SK-N-SH treated with all-trans-retinoic acid at 6 μM for 48 hours (cell line): ENCODE measurements around the gene CAPN12.
A peak's percentile ranks its signal among the peaks of the same experiment; 100 is the strongest.

Experiments
- ATAC-seq: fragments of 200-7000 bp; cut with Tn5 transposase; 3 replicates; pipeline ENCODE4 v1.9.1; 2020; ENCODE audit warnings: mild to moderate bottlenecking, moderate library complexity
- CSRNP3 ChIP-seq: fragments of 250-450 bp; sonication (Bioruptor Pico); IDR thresholded peaks from 2 replicates; pipeline ENCODE4 v1.5.1; 2021; ENCODE audit warnings: mild to moderate bottlenecking, moderate library complexity
- ESRRG ChIP-seq: fragments of 250-450 bp; sonication (Bioruptor Pico); IDR thresholded peaks from 2 replicates; pipeline ENCODE4 v1.6.1; 2021; ENCODE audit warnings: mild to moderate bottlenecking
- GLIS3 ChIP-seq: fragments of 250-450 bp; sonication (Bioruptor Pico); IDR thresholded peaks from 2 replicates; pipeline ENCODE4 v1.5.0; 2020; ENCODE audit warnings: mild to moderate bottlenecking, moderate library complexity
- ISL1 ChIP-seq: fragments of 250-450 bp; sonication (Bioruptor Pico); IDR thresholded peaks from 2 replicates; pipeline ENCODE4 v2.1.2; 2022; ENCODE audit warnings: mild to moderate bottlenecking, moderate library complexity
- OSR1 ChIP-seq: fragments of 250-450 bp; sonication (Bioruptor Pico); IDR thresholded peaks from 2 replicates; pipeline ENCODE4 v1.8.0; 2022; ENCODE audit warnings: moderate library complexity, mild to moderate bottlenecking, inconsistent platforms
- PATZ1 ChIP-seq: fragments of 250-450 bp; sonication (Bioruptor Pico); IDR thresholded peaks from 2 replicates; pipeline ENCODE4 v1.8.0; 2020; ENCODE audit warnings: mild to moderate bottlenecking, moderate library complexity, borderline replicate concordance
- POU6F1 ChIP-seq: fragments of 250-450 bp; sonication (Bioruptor Pico); IDR thresholded peaks from 2 replicates; pipeline ENCODE4 v1.8.0; 2021; ENCODE audit warnings: low read depth, mild to moderate bottlenecking, moderate library complexity, borderline replicate concordance
- PPARA ChIP-seq: fragments of 250-450 bp; sonication (Bioruptor Pico); IDR thresholded peaks from 2 replicates; pipeline ENCODE4 v1.5.0; 2020; ENCODE audit warnings: mild to moderate bottlenecking, borderline replicate concordance
- RARB ChIP-seq: fragments of 250-450 bp; sonication (Bioruptor Pico); IDR thresholded peaks from 2 replicates; pipeline ENCODE4 v1.8.0; 2021; ENCODE audit warnings: mild to moderate bottlenecking, moderate library complexity
- SNAI2 ChIP-seq: fragments of 250-450 bp; sonication (Bioruptor Pico); IDR thresholded peaks from 2 replicates; pipeline ENCODE4 v1.5.0; 2020; ENCODE audit warnings: mild to moderate bottlenecking, moderate library complexity
- TCF4 ChIP-seq: fragments of 250-450 bp; sonication (Bioruptor Pico); IDR thresholded peaks from 2 replicates; pipeline ENCODE4 v1.8.0; 2021; ENCODE audit warnings: mild to moderate bottlenecking, moderate library complexity, borderline replicate concordance
- TOX ChIP-seq: fragments of 250-450 bp; sonication (Bioruptor Pico); IDR thresholded peaks from 2 replicates; pipeline ENCODE4 v1.8.0; 2021; ENCODE audit warnings: mild to moderate bottlenecking, moderate library complexity, borderline replicate concordance
- ZC3H10 ChIP-seq: fragments of 250-450 bp; sonication (Bioruptor Pico); IDR thresholded peaks from 2 replicates; pipeline ENCODE4 v1.5.1; 2021; ENCODE audit warnings: mild to moderate bottlenecking, moderate library complexity
- ZFP3 ChIP-seq: fragments of 250-450 bp; sonication (Bioruptor Pico); IDR thresholded peaks from 2 replicates; pipeline ENCODE4 v1.5.0; 2020; ENCODE audit warnings: mild to moderate bottlenecking, moderate library complexity
- ZFP30 ChIP-seq: fragments of 450-650 bp; formaldehyde crosslinking; IDR thresholded peaks from 2 replicates; pipeline ENCODE4 v1.5.0; 2022; ENCODE audit warnings: mild to moderate bottlenecking, moderate library complexity
- ZNF70 ChIP-seq: fragments of 450-650 bp; formaldehyde crosslinking; IDR thresholded peaks from 2 replicates; pipeline ENCODE4 v1.5.0; 2020; ENCODE audit warnings: mild to moderate bottlenecking, moderate library complexity
- TF ChIP-seq, protein P1 (sequence below): fragments of 250-450 bp; sonication (Bioruptor Pico); IDR thresholded peaks from 2 replicates; pipeline ENCODE4 v1.5.0; 2020; ENCODE audit warnings: mild to moderate bottlenecking, moderate library complexity
- TF ChIP-seq, protein P2 (sequence below): fragments of 250-450 bp; sonication (Bioruptor Pico); IDR thresholded peaks from 2 replicates; pipeline ENCODE4 v1.5.1; 2020; ENCODE audit warnings: low read depth, mild to moderate bottlenecking, moderate library complexity

Gene CAPN12

DNA sequence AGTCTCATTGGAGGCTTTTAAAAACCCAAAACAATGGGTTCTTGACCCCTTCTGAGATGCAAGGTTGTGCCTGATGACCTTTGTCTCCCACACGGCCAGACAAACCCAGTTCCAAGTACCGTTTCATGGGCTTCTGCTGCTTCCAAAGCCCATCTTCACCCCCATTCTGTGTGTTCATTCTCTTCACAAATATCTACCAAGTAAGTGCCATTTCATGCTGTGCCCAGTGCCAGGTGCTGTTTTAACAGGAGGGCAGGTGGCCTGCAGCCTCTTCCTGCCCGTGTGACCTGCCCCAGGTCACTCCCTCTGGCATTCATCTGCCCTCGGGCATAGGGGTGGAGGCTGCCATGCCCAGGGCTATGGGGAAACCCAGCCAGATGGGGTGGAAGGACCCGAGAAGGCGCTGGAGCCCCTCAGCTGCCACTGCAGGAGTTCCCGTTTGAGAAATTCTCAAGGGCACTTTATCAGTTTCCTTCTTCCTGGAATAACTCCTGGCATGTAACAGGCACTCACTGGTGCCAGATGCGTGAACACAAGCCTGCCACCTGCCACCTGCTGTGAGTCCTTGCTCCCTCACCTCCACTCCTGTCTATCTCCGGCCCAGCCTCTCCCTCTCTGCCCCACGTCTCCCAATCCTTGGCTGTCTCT, 12.5 kb downstream of the CAPN12 start:
- ATAC-seq = no peak
- TF ChIP-seq TCF4 (CRISPR knock-in tag) = no peak
- no peak for TF ChIP-seq GLIS3
- TF ChIP-seq ZC3H10 (CRISPR knock-in tag) = no peak
- no peak for TF ChIP-seq PPARA (CRISPR knock-in tag)
- TF ChIP-seq, protein P1, sequence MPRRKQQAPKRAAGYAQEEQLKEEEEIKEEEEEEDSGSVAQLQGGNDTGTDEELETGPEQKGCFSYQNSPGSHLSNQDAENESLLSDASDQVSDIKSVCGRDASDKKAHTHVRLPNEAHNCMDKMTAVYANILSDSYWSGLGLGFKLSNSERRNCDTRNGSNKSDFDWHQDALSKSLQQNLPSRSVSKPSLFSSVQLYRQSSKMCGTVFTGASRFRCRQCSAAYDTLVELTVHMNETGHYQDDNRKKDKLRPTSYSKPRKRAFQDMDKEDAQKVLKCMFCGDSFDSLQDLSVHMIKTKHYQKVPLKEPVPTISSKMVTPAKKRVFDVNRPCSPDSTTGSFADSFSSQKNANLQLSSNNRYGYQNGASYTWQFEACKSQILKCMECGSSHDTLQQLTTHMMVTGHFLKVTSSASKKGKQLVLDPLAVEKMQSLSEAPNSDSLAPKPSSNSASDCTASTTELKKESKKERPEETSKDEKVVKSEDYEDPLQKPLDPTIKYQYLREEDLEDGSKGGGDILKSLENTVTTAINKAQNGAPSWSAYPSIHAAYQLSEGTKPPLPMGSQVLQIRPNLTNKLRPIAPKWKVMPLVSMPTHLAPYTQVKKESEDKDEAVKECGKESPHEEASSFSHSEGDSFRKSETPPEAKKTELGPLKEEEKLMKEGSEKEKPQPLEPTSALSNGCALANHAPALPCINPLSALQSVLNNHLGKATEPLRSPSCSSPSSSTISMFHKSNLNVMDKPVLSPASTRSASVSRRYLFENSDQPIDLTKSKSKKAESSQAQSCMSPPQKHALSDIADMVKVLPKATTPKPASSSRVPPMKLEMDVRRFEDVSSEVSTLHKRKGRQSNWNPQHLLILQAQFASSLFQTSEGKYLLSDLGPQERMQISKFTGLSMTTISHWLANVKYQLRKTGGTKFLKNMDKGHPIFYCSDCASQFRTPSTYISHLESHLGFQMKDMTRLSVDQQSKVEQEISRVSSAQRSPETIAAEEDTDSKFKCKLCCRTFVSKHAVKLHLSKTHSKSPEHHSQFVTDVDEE (CRISPR knock-in tag) = no peak
- no peak for TF ChIP-seq RARB (CRISPR knock-in tag)

DNA sequence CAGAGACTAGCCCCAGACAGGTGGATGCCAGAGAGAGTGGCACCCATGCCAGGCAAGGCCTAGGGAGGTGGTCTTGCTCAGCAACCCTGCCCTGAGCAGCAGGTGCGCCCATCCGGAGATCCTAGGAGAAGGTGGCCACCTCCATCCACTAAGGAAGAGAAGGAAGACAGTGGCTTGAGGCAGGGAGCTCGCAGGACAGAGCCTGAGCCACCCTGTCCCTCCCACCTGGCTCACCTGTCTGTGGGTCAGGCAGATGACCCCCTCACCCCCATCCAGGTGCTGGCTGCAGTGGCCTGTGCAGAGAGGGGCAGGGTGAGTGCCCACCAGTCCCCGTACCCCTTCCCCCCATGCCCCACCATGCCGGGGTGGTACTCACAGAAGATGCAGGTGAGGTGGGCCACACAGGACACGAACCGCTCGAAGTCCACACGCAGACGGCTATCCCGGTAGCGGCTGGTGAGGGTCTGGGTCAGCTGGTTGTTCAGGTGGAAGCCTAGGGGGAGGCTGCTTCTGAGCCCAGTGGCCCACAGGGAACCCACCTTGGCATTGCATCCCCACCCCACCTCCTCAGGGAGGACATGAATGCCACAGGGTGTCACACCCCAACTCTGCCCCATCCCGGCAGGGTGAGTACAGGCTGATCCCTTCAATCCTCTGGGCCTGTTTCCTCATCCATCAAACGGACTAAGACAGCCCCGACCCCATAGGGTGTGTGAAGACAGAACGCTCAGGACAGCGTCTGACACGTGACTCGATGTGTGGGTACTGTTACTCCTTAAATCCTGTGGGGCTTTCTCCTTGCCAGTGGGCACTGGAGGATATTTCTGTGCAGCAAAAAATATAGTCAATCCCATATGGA, 13.3 kb downstream of the CAPN12 start:
- TF ChIP-seq RARB (CRISPR knock-in tag) = no peak
- no peak for TF ChIP-seq PPARA (CRISPR knock-in tag)
- no peak for TF ChIP-seq OSR1 (CRISPR knock-in tag)
- TF ChIP-seq GLIS3 = no peak
- TF ChIP-seq POU6F1 (CRISPR knock-in tag) = no peak
- TF ChIP-seq CSRNP3 (CRISPR knock-in tag) = no peak
- no peak for TF ChIP-seq ISL1
- no peak for TF ChIP-seq ZFP30

DNA sequence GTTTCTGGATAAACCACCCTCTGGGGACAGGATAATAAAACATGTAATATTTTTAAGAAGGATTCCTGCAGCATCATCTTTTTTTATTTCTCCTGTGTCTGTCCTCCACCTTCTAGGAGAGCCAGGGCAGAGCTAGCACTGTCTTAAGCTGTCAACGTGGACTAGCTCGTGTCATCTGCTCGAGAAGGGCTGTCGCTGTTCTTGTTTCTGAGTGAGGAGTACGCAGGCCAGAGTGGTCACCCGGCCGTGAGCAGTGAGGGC, 13.9 kb downstream of the CAPN12 start:
- no peak for ATAC-seq
- TF ChIP-seq ZFP30 = no peak
- TF ChIP-seq, protein P1 (CRISPR knock-in tag) = no peak
- TF ChIP-seq ZC3H10 (CRISPR knock-in tag) = no peak
- no peak for TF ChIP-seq TOX (CRISPR knock-in tag)
- TF ChIP-seq PPARA (CRISPR knock-in tag) = no peak

More for the DNA sequence above, 13.3 kb downstream of the CAPN12 start:
- ATAC-seq = no peak

GRCh38 chr19:38729653-38730469, 14.4 kb downstream of the CAPN12 start:
- peak; percentile 70 for ATAC-seq
- TF ChIP-seq ZNF70 (CRISPR knock-in tag) (no peak), SNAI2 (no peak), ESRRG (no peak), ISL1 (no peak), ZFP3 (CRISPR knock-in tag) (no peak), GLIS3 (no peak), TOX (CRISPR knock-in tag) (no peak), OSR1 (CRISPR knock-in tag) (no peak), PATZ1 (CRISPR knock-in tag) (no peak), CSRNP3 (CRISPR knock-in tag) (no peak), PPARA (CRISPR knock-in tag) (no peak)
- TF ChIP-seq, protein P2, sequence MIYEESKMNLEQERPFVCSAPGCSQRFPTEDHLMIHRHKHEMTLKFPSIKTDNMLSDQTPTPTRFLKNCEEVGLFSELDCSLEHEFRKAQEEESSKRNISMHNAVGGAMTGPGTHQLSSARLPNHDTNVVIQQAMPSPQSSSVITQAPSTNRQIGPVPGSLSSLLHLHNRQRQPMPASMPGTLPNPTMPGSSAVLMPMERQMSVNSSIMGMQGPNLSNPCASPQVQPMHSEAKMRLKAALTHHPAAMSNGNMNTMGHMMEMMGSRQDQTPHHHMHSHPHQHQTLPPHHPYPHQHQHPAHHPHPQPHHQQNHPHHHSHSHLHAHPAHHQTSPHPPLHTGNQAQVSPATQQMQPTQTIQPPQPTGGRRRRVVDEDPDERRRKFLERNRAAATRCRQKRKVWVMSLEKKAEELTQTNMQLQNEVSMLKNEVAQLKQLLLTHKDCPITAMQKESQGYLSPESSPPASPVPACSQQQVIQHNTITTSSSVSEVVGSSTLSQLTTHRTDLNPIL (CRISPR knock-in tag) = no peak
